Nephron progenitor cell (in vitro differentiated cells): ENCODE results near the gene GSC.

Source experiments
- DNase-seq: peaks from one replicate; pipeline ENCODE4 v3.0.0; 2021
- H3K27ac Mint-ChIP-seq: 2 replicates; pipeline ENCODE4 v1.8.0; 2021; ENCODE audit warnings: mild to moderate bottlenecking, moderate library complexity, mixed read lengths
- H3K27me3 Mint-ChIP-seq: 2 replicates; pipeline ENCODE4 v1.8.0; 2021; ENCODE audit warnings: mild to moderate bottlenecking, low read depth, mixed read lengths; ENCODE audit not compliant: poor library complexity
- H3K36me3 Mint-ChIP-seq: 2 replicates; pipeline ENCODE4 v1.8.0; 2021; ENCODE audit warnings: low read depth, mixed read lengths
- H3K4me1 Mint-ChIP-seq: 2 replicates; pipeline ENCODE4 v1.8.0; 2021; ENCODE audit warnings: mixed read lengths
- H3K4me3 Mint-ChIP-seq: 2 replicates; pipeline ENCODE4 v1.8.0; 2021; ENCODE audit warnings: mild to moderate bottlenecking, moderate library complexity, mixed read lengths
- H3K9me3 Mint-ChIP-seq: 2 replicates; pipeline ENCODE4 v1.8.0; 2021; ENCODE audit warnings: mild to moderate bottlenecking, moderate library complexity, mixed read lengths
- CTCF ChIP-seq: fragments of 200-600 bp; sonication (generic); IDR thresholded peaks from 2 replicates; pipeline ENCODE4 v1.5.0; 2021; ENCODE audit warnings: antibody characterized with exemption

Gene GSC

GRCh38 chr14:94773655-94774343 lies 3.9 kb upstream of the GSC start:
- Mint-ChIP-seq H3K27ac (no peak overlapping the region), H3K4me1 (peaks cover 49% of the 10 kb centered on the region), H3K4me3 (peak overlapping the region; percentile 54), H3K27me3 (peaks cover 99% of the 10 kb centered on the region), H3K9me3 (no peaks in the 10 kb centered on the region), H3K36me3 (no peaks in the 10 kb centered on the region)
- DNase-seq = peak; percentile 36
- no peak for TF ChIP-seq CTCF

GRCh38 chr14:94773061-94773648 lies 3.2 kb upstream of the GSC start:
- H3K4me1 Mint-ChIP-seq = peaks cover 54% of the 10 kb centered on the region
- peaks cover 99% of the 10 kb centered on the region for H3K27me3 Mint-ChIP-seq
- DNase-seq = peak; percentile 46
- no peaks in the 10 kb centered on the region for H3K36me3 Mint-ChIP-seq
- peak overlapping the region; percentile 22 for H3K4me3 Mint-ChIP-seq
- TF ChIP-seq CTCF = no peak
- H3K9me3 Mint-ChIP-seq = no peaks in the 10 kb centered on the region
- no peak overlapping the region for H3K27ac Mint-ChIP-seq

- DNase-seq = no peak
- no peak overlapping the region for H3K27ac Mint-ChIP-seq
- H3K4me3 Mint-ChIP-seq = no peak overlapping the region
- no peaks in the 10 kb centered on the region for H3K36me3 Mint-ChIP-seq
- peaks cover 99% of the 10 kb centered on the region for H3K27me3 Mint-ChIP-seq
- TF ChIP-seq CTCF = no peak
- H3K4me1 Mint-ChIP-seq = peaks cover 54% of the 10 kb centered on the region
- no peaks in the 10 kb centered on the region for H3K9me3 Mint-ChIP-seq
Measured at GRCh38 chr14:94772548-94772947, 2.6 kb upstream of the GSC start.

GRCh38 chr14:94771906-94772490 lies 2.1 kb upstream of the GSC start:
- peaks cover 54% of the 10 kb centered on the region for H3K4me1 Mint-ChIP-seq
- peak; percentile 20 for DNase-seq
- no peaks in the 10 kb centered on the region for H3K36me3 Mint-ChIP-seq
- peaks cover 99% of the 10 kb centered on the region for H3K27me3 Mint-ChIP-seq
- H3K9me3 Mint-ChIP-seq = no peaks in the 10 kb centered on the region
- no peak overlapping the region for H3K27ac Mint-ChIP-seq
- H3K4me3 Mint-ChIP-seq = peak overlapping the region; percentile 63
- TF ChIP-seq CTCF = no peak

GRCh38 chr14:94771158-94771905 lies 1.4 kb upstream of the GSC start:
- Mint-ChIP-seq H3K4me3 (peak overlapping the region; percentile 63), H3K27ac (peak overlapping the region; percentile 72), H3K27me3 (peaks cover 99% of the 10 kb centered on the region), H3K9me3 (no peaks in the 10 kb centered on the region), H3K36me3 (no peaks in the 10 kb centered on the region), H3K4me1 (peaks cover 57% of the 10 kb centered on the region)
- peak; percentile 47 for DNase-seq
- TF ChIP-seq CTCF = no peak
